Fibroblast of peridontal ligament (primary cell): ENCODE results near the gene CTNNA2.

Experiments used
- DNase-seq: peaks from one replicate; pipeline ENCODE4 v3.0.0-alpha.2; 2010; ENCODE audit errors: extremely low read depth

CTNNA2 gene

GRCh38 chr2:80547344-80547743, 1034.5 kb downstream of the CTNNA2 start:
- DNase-seq = no peak

- no peak for DNase-seq
Measured at GRCh38 chr2:80548469-80548868, 1035.6 kb downstream of the CTNNA2 start.

GRCh38 chr2:80549901-80550300, 1037.0 kb downstream of the CTNNA2 start:
- DNase-seq = no peak

- no peak for DNase-seq
Measured at GRCh38 chr2:80560326-80560725, 1047.5 kb downstream of the CTNNA2 start.

- DNase-seq = no peak
Measured at GRCh38 chr2:80568011-80568410, 1055.2 kb downstream of the CTNNA2 start.

GRCh38 chr2:80573167-80573566, 1060.3 kb downstream of the CTNNA2 start:
- no peak for DNase-seq

- no peak for DNase-seq
Measured at GRCh38 chr2:80573950-80574349, 1061.1 kb downstream of the CTNNA2 start.

- no peak for DNase-seq
Measured at GRCh38 chr2:80579756-80580155, 1066.9 kb downstream of the CTNNA2 start.

GRCh38 chr2:80591233-80591632, 1078.4 kb downstream of the CTNNA2 start:
- DNase-seq = no peak

- DNase-seq = no peak
Measured at GRCh38 chr2:80592106-80592505, 1079.3 kb downstream of the CTNNA2 start.

- no peak for DNase-seq
Measured at GRCh38 chr2:80610108-80610507, 1097.3 kb downstream of the CTNNA2 start.

GRCh38 chr2:80621656-80622055, 1108.8 kb downstream of the CTNNA2 start:
- no peak for DNase-seq

- DNase-seq = no peak
Measured at GRCh38 chr2:80624062-80624461, 1111.2 kb downstream of the CTNNA2 start.

GRCh38 chr2:80634590-80634989, 1121.7 kb downstream of the CTNNA2 start:
- DNase-seq = no peak

- DNase-seq = no peak
Measured at GRCh38 chr2:80638783-80639182, 1125.9 kb downstream of the CTNNA2 start.

- DNase-seq = no peak
Measured at GRCh38 chr2:80642465-80642864, 1129.6 kb downstream of the CTNNA2 start.

- DNase-seq = no peak
Measured at GRCh38 chr2:80643598-80643997, 1130.7 kb downstream of the CTNNA2 start.

- DNase-seq = no peak
Measured at GRCh38 chr2:80651435-80651834, 1138.6 kb downstream of the CTNNA2 start.

GRCh38 chr2:80655265-80655664, 1142.4 kb downstream of the CTNNA2 start:
- DNase-seq = no peak

- no peak for DNase-seq
Measured at GRCh38 chr2:80670763-80671162, 1157.9 kb downstream of the CTNNA2 start.

- DNase-seq = no peak
Measured at GRCh38 chr2:80687524-80687923, 1174.7 kb downstream of the CTNNA2 start.

GRCh38 chr2:80689106-80689505, 1176.3 kb downstream of the CTNNA2 start:
- no peak for DNase-seq
